ENCODE data around the gene TMCC1. TPM values are rescaled to one million over a fixed set of nuclear protein-coding genes. Genes with fewer than 3 reads are reported as not detected.

The TMCC1 gene
- total and polyA plus RNA-seq, 7 donors = 10.3 to 35.2 (median 27.6) TPM

- Histone ChIP-seq H3K27ac (no peak overlapping the region), H3K36me3 (peaks cover 0 to 6% (median 0%) of the 10 kb centered on the region in 4 donors), H3K9me3 (no peaks in the 10 kb centered on the region), H3K27me3 (no peaks in the 10 kb centered on the region), H3K4me3 (no peak overlapping the region), H3K4me1 (peaks cover 0 to 11% (median 4%) of the 10 kb centered on the region in 4 donors)
- DNase-seq = no peak
- WGBS, 2 donors = 42 to 57% methylated on average over 3 of the region's 3 CpGs
- no peak for TF ChIP-seq POLR2A (IDR thresholded peaks at IDR 0.05)
- TF ChIP-seq CTCF (IDR thresholded peaks at IDR 0.05) = peak in 3 of 4 experiments; percentile 62 to 69 (median 63)
- TF ChIP-seq POLR2AphosphoS5 (IDR thresholded peaks at IDR 0.05) = no peak
- no peak for TF ChIP-seq EP300 (IDR thresholded peaks at IDR 0.05)
- intact Hi-C loops (cut with DNase I) = loop anchor here (5.0 kb wide), 1 partner anchor 107 kb away; no protein-coding TSS in a partner anchor
These were observed 68.5 kb downstream of the TMCC1 start for GRCh38 chr3:129824926-129825541.

- Histone ChIP-seq H3K9me3 (no peaks in the 10 kb centered on the region), H3K27ac (no peak overlapping the region), H3K27me3 (no peaks in the 10 kb centered on the region), H3K4me1 (no peaks in the 10 kb centered on the region), H3K4me3 (no peak overlapping the region), H3K36me3 (peaks cover 0 to 2% (median 0%) of the 10 kb centered on the region in 4 donors)
- DNase-seq = no peak
- TF ChIP-seq CTCF (IDR thresholded peaks at IDR 0.05) (no peak), EP300 (IDR thresholded peaks at IDR 0.05) (no peak), POLR2AphosphoS5 (IDR thresholded peaks at IDR 0.05) (no peak), POLR2A (IDR thresholded peaks at IDR 0.05) (no peak)
- intact Hi-C loops (cut with DNase I) = no loop called here
- WGBS, 2 donors = 96 to 99% methylated on average over 1 of the region's 1 CpG
These were observed 70.8 kb downstream of the TMCC1 start for GRCh38 chr3:129822679-129823078.

- 88 to 90% methylated on average over 1 of the region's 1 CpG for WGBS, 2 donors
- Histone ChIP-seq H3K9me3 (no peaks in the 10 kb centered on the region), H3K36me3 (no peaks in the 10 kb centered on the region), H3K27ac (no peak overlapping the region), H3K27me3 (no peaks in the 10 kb centered on the region), H3K4me1 (no peaks in the 10 kb centered on the region), H3K4me3 (no peak overlapping the region)
- TF ChIP-seq POLR2A (IDR thresholded peaks at IDR 0.05) = no peak
- intact Hi-C loops (cut with DNase I) = no loop called here
- no peak for DNase-seq
These were observed 71.3 kb downstream of the TMCC1 start for GRCh38 chr3:129822241-129822640.

- no peak overlapping the region for H3K27ac ChIP-seq
- H3K36me3 ChIP-seq = no peaks in the 10 kb centered on the region
- TF ChIP-seq POLR2AphosphoS5 (IDR thresholded peaks at IDR 0.05) (no peak), POLR2A (IDR thresholded peaks at IDR 0.05) (no peak), EP300 (IDR thresholded peaks at IDR 0.05) (no peak), CTCF (IDR thresholded peaks at IDR 0.05) (no peak)
- H3K27me3 ChIP-seq = no peaks in the 10 kb centered on the region
- no peaks in the 10 kb centered on the region for H3K4me1 ChIP-seq
- DNase-seq = no peak
- 34 to 44% methylated on average over 4 of the region's 4 CpGs for WGBS, 2 donors
- intact Hi-C loops (cut with DNase I) = no loop called here
- H3K9me3 ChIP-seq = no peaks in the 10 kb centered on the region
- no peak overlapping the region for H3K4me3 ChIP-seq
These were observed 72.9 kb downstream of the TMCC1 start for GRCh38 chr3:129820587-129820986.

- Histone ChIP-seq H3K4me3 (no peak overlapping the region), H3K9me3 (no peaks in the 10 kb centered on the region), H3K4me1 (peaks cover 0 to 7% (median 2%) of the 10 kb centered on the region in 4 donors), H3K36me3 (no peaks in the 10 kb centered on the region), H3K27me3 (no peaks in the 10 kb centered on the region), H3K27ac (no peak overlapping the region)
- no peak for TF ChIP-seq CTCF (IDR thresholded peaks at IDR 0.05)
- no peak for TF ChIP-seq POLR2AphosphoS5 (IDR thresholded peaks at IDR 0.05)
- no peak for TF ChIP-seq POLR2A (IDR thresholded peaks at IDR 0.05)
- no peak for TF ChIP-seq EP300 (IDR thresholded peaks at IDR 0.05)
- no peak for DNase-seq
- intact Hi-C loops (cut with DNase I) = no loop called here
- WGBS, 2 donors = 51 to 81% methylated on average over 3 of the region's 3 CpGs
These were observed 80.9 kb downstream of the TMCC1 start for GRCh38 chr3:129812589-129812988.
